Neural progenitor cell (in vitro differentiated cells): ENCODE data around the gene FRAS1.

ENCODE experiments used
- CTCF ChIP-seq: fragments of 200-600 bp; sonication (generic); IDR thresholded peaks from 2 replicates; pipeline ENCODE4 v1.5.1; 2017; ENCODE audit warnings: antibody characterized with exemption, mild to moderate bottlenecking
- EZH2phosphoT487 ChIP-seq: fragments of 200-600 bp; sonication (generic); IDR thresholded peaks from 2 replicates; pipeline ENCODE4 v1.6.1; 2017; ENCODE audit warnings: antibody characterized with exemption

GRCh38 chr4:78070731-78071282 lies 13.7 kb downstream of the FRAS1 start:
- TF ChIP-seq CTCF (no peak), EZH2phosphoT487 (no peak)
